ENCODE data around the gene OR10A4. TPM values are rescaled to one million over a fixed set of nuclear protein-coding genes. Genes with fewer than 3 reads are reported as not detected.
"Not testable (repeated sequence)": the region's sequence is repeated elsewhere in the genome, so short reads cannot be mapped to it uniquely, and the experiment has no call there.

The OR10A4 gene
- total RNA-seq, 4 donors from 2014 or later = not detected

DNA sequence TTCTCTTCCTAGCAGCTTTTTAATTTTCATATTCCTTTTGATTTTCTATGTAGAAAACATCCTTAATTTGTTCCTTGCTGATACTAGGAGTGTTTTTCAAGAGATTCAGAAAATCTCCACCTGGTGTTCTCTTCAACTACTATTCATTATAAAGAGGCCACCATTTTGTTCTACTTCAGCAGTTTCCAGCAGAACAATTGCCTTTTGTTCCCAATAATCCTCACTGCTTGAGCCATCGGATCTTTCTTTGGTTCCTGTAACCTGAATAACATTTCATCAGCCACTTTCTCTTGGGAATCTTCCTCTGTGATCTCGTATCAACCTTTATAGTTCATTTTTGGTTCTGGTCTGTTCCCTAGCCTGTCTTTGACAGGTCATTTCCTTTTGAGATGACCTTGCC, 32.8 kb upstream of the OR10A4 start:
- no peak for TF ChIP-seq POLR2A (IDR thresholded peaks at IDR 0.05)
- TF ChIP-seq, protein P1, sequence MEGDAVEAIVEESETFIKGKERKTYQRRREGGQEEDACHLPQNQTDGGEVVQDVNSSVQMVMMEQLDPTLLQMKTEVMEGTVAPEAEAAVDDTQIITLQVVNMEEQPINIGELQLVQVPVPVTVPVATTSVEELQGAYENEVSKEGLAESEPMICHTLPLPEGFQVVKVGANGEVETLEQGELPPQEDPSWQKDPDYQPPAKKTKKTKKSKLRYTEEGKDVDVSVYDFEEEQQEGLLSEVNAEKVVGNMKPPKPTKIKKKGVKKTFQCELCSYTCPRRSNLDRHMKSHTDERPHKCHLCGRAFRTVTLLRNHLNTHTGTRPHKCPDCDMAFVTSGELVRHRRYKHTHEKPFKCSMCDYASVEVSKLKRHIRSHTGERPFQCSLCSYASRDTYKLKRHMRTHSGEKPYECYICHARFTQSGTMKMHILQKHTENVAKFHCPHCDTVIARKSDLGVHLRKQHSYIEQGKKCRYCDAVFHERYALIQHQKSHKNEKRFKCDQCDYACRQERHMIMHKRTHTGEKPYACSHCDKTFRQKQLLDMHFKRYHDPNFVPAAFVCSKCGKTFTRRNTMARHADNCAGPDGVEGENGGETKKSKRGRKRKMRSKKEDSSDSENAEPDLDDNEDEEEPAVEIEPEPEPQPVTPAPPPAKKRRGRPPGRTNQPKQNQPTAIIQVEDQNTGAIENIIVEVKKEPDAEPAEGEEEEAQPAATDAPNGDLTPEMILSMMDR (IDR thresholded peaks at IDR 0.05) = no peak
- intact Hi-C loops (cut with DNase I; ENCODE audit: low total_unique reads) = no loop called here

GRCh38 chr11:6844356-6844755, 32.1 kb upstream of the OR10A4 start:
- Histone ChIP-seq H3K36me3 (no peaks in the 10 kb centered on the region), H3K9me3 (no peaks in the 10 kb centered on the region)

More for the DNA sequence above, 32.8 kb upstream of the OR10A4 start:
- Histone ChIP-seq H3K9me3 (no peaks in the 10 kb centered on the region), H3K4me3 (no peak overlapping the region), H3K36me3 (no peaks in the 10 kb centered on the region), H3K27me3 (no peaks in the 10 kb centered on the region), H3K27ac (no peak overlapping the region), H3K4me1 (no peaks in the 10 kb centered on the region)
- DNase-seq = no peak

GRCh38 chr11:6845383-6845782, 31.0 kb upstream of the OR10A4 start, which contains the start of gene OR10A5:
TSS of gene OR10A5 (plus strand) at chr11:6845683. CDS start at chr11:6845683, 0 bp downstream.
- Histone ChIP-seq H3K27ac (no peak within 1 kb of the TSS), H3K36me3 (no peaks in the 10 kb centered on the region), H3K27me3 (no peaks in the 10 kb centered on the region), H3K4me3 (no peak within 1 kb of the TSS), H3K4me1 (no peaks in the 10 kb centered on the region), H3K9me3 (no peaks in the 10 kb centered on the region)
- TF ChIP-seq, protein P1 (IDR thresholded peaks at IDR 0.05) = no peak
- no peak for TF ChIP-seq POLR2A (IDR thresholded peaks at IDR 0.05)
- DNase-seq = no peak
- intact Hi-C loops (cut with DNase I; ENCODE audit: low total_unique reads) = no loop called here

More at GRCh38 chr11:6844356-6844755, 32.1 kb upstream of the OR10A4 start:
- H3K4me1 ChIP-seq = no peaks in the 10 kb centered on the region
- no peak for DNase-seq
- H3K27me3 ChIP-seq = no peaks in the 10 kb centered on the region
- no peak overlapping the region for H3K4me3 ChIP-seq
- TF ChIP-seq POLR2A (IDR thresholded peaks at IDR 0.05) = no peak
- TF ChIP-seq, protein P1 (IDR thresholded peaks at IDR 0.05) = no peak
- intact Hi-C loops (cut with DNase I; ENCODE audit: low total_unique reads) = no loop called here
- no peak overlapping the region for H3K27ac ChIP-seq

DNA sequence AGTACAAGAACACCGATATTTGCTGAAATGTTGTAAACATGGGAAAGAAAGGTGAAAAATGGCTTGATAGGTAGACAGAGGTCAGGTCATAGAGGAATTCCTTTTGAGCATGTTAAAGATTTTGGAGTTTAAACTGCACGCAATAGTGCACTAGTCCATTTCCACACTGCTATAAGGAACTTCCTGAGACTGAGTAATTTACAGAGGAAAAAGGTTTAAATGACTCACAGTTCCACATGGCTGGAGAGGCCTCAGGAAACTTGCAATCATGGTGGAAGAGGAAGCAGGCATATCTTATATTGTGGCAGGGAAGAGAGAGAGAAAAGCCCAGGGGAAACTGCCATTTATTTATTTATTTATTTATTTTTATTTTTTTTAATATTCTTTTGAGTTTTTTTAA, 25.9 kb upstream of the OR10A4 start:
- H3K27me3 ChIP-seq = no peaks in the 10 kb centered on the region
- no peaks in the 10 kb centered on the region for H3K9me3 ChIP-seq
- no peak overlapping the region for H3K27ac ChIP-seq
- H3K36me3 ChIP-seq = no peaks in the 10 kb centered on the region
- H3K4me1 ChIP-seq = no peaks in the 10 kb centered on the region
- H3K4me3 ChIP-seq = no peak overlapping the region
- DNase-seq = no peak
- intact Hi-C loops (cut with DNase I; ENCODE audit: low total_unique reads) = no loop called here
- TF ChIP-seq, protein P1 (IDR thresholded peaks at IDR 0.05) = no peak
- TF ChIP-seq POLR2A (IDR thresholded peaks at IDR 0.05) = no peak

DNA sequence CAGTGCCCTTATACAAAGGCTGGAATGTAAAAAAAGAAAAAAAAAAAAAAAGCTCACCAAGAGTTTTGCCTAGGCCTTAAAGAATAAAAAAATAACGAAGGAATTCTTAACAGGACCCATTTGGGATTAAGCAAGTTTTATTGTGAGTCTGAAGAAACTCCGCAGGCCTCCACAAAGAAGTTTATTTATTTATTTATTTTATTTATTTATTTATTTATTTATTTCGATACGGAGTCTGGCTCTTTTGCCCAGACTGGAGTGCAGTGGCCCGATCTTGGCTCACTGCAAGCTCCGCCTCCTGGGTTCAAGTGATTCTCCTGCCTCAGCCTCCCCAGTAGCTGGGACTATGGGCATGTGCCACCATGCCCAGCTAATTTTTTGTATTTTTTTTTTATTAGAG, 21.6 kb upstream of the OR10A4 start:
- H3K27ac ChIP-seq; intact Hi-C loops (cut with DNase I; ENCODE audit: low total_unique reads); H3K4me1 ChIP-seq: not testable (repeated sequence)

GRCh38 chr11:6855971-6856541, 20.4 kb upstream of the OR10A4 start:
- no peak overlapping the region for H3K27ac ChIP-seq
- H3K9me3 ChIP-seq = no peaks in the 10 kb centered on the region
- no peaks in the 10 kb centered on the region for H3K27me3 ChIP-seq
- H3K4me3 ChIP-seq = no peak overlapping the region
- H3K36me3 ChIP-seq = no peaks in the 10 kb centered on the region
- DNase-seq = peak in 1 of 2 donors; percentile 15
- TF ChIP-seq, protein P1 (IDR thresholded peaks at IDR 0.05) = no peak
- no peak for TF ChIP-seq POLR2A (IDR thresholded peaks at IDR 0.05)
- H3K4me1 ChIP-seq = no peaks in the 10 kb centered on the region
- intact Hi-C loops (cut with DNase I; ENCODE audit: low total_unique reads) = no loop called here

More for the DNA sequence above, 21.6 kb upstream of the OR10A4 start:
- H3K36me3 ChIP-seq, H3K4me3 ChIP-seq, DNase-seq, H3K9me3 ChIP-seq, H3K27me3 ChIP-seq: not testable (repeated sequence)

Measured in uterus (tissue), 4 donors.